ENCODE data around the gene OVCH2.

OVCH2 gene

GRCh38 chr11:7645206-7645605, 61.1 kb downstream of the OVCH2 start:
- H3K4me3 ChIP-seq (replicated peaks; ENCODE audit: low read depth, low read length), result no peak overlapping the region
- DNase-seq (ENCODE audit: low read depth), result no peak
- TF ChIP-seq, protein P1, sequence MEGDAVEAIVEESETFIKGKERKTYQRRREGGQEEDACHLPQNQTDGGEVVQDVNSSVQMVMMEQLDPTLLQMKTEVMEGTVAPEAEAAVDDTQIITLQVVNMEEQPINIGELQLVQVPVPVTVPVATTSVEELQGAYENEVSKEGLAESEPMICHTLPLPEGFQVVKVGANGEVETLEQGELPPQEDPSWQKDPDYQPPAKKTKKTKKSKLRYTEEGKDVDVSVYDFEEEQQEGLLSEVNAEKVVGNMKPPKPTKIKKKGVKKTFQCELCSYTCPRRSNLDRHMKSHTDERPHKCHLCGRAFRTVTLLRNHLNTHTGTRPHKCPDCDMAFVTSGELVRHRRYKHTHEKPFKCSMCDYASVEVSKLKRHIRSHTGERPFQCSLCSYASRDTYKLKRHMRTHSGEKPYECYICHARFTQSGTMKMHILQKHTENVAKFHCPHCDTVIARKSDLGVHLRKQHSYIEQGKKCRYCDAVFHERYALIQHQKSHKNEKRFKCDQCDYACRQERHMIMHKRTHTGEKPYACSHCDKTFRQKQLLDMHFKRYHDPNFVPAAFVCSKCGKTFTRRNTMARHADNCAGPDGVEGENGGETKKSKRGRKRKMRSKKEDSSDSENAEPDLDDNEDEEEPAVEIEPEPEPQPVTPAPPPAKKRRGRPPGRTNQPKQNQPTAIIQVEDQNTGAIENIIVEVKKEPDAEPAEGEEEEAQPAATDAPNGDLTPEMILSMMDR (IDR thresholded peaks at IDR 0.05; ENCODE audit: low read length, missing control alignments), result no peak

- no peak for DNase-seq (ENCODE audit: low read depth)
- H3K4me3 ChIP-seq (replicated peaks; ENCODE audit: low read depth, low read length), result no peak overlapping the region
- TF ChIP-seq, protein P1 (IDR thresholded peaks at IDR 0.05; ENCODE audit: low read length, missing control alignments), result no peak
These were observed 63.0 kb downstream of the OVCH2 start for GRCh38 chr11:7643314-7643713.

DNA sequence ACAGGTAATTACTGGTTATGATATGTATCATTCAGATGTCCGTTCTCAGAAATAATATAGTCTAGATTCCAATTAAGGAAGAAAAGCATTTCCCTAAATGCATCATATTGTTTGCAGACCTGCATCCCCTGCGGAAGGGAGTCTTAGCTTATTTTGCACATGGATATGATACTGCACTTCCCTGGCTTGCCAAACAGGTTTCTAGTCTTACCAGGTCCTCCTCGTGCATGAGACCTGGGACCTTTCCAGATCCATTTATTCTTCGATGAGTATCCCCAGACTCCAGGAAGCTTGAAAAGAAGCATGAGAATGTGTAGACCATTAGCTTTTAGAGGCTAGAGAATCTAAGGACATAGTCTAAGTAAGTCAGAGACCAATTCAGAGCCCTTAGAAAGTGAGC, 63.5 kb downstream of the OVCH2 start:
- no peak for DNase-seq (ENCODE audit: low read depth)
- TF ChIP-seq, protein P1 (IDR thresholded peaks at IDR 0.05; ENCODE audit: low read length, missing control alignments), result no peak
- no peak overlapping the region for H3K4me3 ChIP-seq (replicated peaks; ENCODE audit: low read depth, low read length)

GRCh38 chr11:7640816-7641215, 65.5 kb downstream of the OVCH2 start:
- H3K4me3 ChIP-seq (replicated peaks; ENCODE audit: low read depth, low read length), result no peak overlapping the region
- TF ChIP-seq, protein P1 (IDR thresholded peaks at IDR 0.05; ENCODE audit: low read length, missing control alignments), result no peak
- no peak for DNase-seq (ENCODE audit: low read depth)

GRCh38 chr11:7639643-7640025, 66.6 kb downstream of the OVCH2 start:
- H3K4me3 ChIP-seq (replicated peaks; ENCODE audit: low read depth, low read length), result no peak overlapping the region
- TF ChIP-seq, protein P1 (IDR thresholded peaks at IDR 0.05; ENCODE audit: low read length, missing control alignments), result no peak
- no peak for DNase-seq (ENCODE audit: low read depth)
